Stimulated activated CD8-positive, alpha-beta memory T cell treated with anti-CD3 and anti-CD28 coated beads, Interleukin-12 subunit alpha, Interleukin-12 subunit beta, amount 100 ng/mL, for 24 hours (primary cell): ENCODE results near the gene AGRN.
"Not testable (repeated sequence)": the region's sequence is repeated elsewhere in the genome, so short reads cannot be mapped to it uniquely, and the experiment has no call there.

Experiments
- DNase-seq: peaks from one replicate; pipeline ENCODE4 v3.0.0-alpha.2; 2020; ENCODE audit errors: extremely low read depth

Gene AGRN

GRCh38 chr1:1020000-1020404 lies at the start of gene AGRN:
Gene AGRN (plus strand): TSS chr1:1020120. CDS start chr1:1020173, 53 bp downstream.
- DNase-seq: no peak

DNA sequence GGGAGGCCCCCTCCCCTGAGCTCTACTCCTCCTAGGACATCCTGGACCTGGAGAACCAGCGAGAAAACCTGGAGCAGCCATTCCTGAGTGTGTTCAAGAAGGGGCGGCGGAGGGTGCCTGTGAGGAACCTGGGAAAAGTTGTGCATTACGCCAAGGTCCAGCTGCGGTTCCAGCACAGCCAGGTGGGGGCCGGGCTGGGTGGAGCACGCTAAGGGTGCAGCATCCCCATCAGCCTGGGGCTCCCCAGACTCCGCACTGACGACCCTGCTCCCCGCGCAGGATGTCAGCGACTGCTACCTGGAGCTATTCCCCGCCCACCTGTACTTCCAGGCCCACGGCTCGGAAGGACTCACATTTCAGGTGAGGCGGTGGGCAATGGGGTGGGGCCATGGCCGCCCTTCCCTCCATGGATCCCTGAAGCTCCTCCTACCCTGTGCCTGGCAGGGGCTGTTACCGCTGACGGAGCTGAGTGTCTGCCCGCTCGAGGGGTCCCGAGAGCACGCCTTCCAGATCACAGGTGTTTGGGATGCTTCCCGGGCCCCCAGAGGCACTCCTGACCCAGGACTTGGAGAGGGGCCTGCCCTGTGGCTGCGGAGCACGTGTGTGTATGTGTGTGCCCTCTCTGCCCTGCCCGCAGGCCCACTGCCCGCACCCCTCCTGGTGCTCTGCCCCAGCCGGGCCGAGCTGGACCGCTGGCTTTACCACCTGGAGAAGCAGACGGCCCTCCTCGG lies 49.5 kb upstream of the AGRN start:
- no peak for DNase-seq

GRCh38 chr1:970973-971730 lies 48.8 kb upstream of the AGRN start:
- no peak for DNase-seq

DNA sequence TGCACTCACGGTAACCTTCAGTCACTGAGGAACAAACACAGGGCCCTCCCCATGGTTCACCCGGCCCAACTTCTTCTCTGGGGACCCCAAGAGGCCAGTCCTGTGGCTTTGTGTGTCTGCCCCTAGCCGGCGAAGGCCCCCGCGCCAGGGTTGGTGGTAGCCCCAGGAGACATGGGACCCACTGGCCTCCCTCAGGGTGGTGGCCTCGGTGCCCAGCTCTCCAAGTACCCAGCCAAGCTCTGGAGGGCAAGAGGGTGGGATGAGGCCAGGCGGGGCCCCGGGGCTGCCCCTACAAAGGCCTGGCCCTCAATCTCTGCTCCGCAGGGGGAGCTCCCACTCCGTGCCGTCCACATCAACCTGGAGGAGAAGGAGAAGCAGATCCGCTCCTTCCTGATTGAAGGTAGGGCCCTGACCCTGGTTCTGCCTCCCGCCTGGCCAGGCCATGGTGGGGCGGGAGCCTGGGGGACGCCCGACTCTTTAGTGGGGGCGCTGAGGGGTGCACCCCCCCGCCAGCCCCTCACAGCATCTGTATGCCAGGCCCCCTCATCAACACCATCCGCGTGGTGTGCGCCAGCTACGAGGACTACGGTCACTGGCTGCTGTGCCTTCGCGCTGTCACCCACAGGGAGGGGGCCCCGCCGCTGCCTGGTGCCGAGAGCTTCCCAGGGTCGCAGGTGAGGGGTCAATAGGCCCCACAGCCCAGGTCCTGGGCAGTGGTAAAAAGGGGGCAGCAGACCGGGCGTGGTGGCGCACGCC lies 48.0 kb upstream of the AGRN start:
- no peak for DNase-seq

DNA sequence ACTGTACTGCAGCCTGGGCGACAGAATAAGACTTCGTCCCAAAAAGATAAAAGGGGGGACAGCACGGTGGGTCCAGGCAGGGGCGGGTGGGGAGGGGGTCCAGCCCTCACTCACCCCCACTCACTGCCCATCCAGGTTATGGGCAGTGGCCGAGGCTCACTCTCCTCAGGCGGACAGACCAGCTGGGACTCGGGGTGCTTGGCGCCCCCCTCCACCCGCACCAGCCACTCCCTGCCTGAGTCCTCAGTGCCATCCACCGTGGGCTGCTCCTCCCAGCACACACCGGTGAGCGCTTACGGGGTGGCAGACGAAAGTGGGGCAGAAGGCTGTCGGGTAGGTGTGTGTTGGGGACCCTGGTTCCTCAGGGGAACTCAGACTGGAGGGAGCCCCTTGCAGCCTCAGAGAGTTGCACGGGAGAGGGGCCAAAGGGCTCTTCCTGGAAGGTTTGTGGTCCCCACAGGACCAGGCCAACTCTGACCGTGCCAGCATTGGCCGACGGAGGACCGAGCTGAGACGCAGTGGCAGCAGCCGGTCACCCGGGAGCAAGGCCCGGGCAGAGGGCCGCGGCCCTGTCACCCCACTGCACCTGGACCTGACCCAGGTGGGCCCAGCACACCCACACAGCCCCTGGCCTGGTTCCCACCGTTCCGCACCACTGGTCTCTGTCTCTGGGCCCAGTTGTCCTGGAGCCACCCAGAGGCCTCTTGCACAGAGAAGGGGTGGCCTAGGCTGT lies 47.0 kb upstream of the AGRN start:
- DNase-seq: no peak

DNA sequence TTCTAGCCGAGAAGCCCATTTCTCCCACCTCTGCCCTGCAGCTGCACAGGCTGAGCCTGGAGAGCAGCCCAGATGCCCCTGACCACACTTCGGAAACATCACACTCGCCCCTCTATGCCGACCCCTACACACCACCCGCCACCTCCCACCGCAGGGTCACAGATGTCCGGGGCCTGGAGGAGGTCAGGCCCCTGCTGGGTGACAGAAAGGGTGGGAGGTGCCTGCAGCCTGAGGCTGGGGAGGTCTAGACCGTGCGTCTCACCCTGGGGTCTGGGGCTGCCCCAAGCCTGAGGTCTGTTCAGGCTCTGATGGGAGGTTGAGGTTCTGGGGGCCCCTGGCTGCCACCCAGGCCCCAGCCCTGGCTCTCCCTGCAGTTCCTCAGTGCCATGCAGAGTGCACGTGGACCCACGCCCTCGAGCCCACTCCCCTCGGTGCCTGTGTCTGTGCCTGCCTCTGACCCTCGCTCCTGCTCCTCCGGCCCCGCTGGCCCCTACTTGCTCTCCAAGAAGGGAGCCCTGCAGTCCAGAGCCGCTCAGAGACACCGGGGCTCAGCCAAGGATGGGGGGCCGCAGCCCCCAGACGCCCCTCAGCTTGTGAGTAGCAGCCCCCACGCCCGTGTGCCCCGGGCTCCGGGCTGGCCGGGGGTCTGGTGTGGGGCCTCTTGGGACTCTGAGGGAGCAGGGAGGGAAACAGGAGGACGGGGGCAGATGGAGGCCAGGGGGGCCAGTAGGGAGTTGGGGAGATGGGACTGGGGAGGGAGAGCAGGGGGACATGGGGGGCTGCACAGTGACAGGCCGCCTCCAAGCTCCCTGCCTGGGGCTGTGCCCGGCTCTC lies 46.2 kb upstream of the AGRN start:
- no peak for DNase-seq

GRCh38 chr1:974293-974640 lies 45.7 kb upstream of the AGRN start:
- no peak for DNase-seq

DNA sequence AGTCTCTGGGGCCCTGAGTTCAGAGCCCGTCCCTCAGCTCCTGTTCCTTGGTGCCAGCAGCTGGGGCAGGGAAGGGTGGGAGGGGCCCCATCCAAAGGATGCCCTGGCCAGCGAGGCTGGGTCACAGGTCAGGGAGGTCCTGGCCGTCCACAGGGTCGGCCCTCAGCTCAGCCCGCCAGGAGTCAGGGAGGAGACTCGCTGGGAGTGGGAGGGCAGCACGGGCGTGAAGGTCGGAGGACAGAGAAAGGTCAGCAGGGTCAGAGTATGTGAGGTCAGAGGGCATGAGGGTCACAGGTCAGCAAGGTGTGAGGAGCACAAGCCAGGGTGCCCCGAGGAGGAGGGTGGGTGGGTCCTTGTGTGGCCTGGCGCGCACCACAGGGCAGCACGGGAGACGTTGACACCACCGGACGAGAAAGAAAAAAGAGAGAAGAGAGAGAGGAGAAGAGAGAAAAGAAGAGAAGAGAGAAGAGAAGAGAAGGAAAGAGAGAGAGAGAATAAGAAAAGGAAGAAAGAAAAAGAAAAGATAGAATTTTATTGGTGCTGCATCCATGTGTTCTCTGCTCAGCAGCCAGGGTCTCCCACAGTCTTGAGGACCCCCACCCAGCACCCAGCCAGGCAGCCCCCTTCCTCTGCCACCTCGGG lies 45.1 kb upstream of the AGRN start:
- DNase-seq: no peak

- DNase-seq: no peak
Observed at GRCh38 chr1:975365-975764, 44.6 kb upstream of the AGRN start.

GRCh38 chr1:975896-976683 lies 43.8 kb upstream of the AGRN start:
- no peak for DNase-seq

DNA sequence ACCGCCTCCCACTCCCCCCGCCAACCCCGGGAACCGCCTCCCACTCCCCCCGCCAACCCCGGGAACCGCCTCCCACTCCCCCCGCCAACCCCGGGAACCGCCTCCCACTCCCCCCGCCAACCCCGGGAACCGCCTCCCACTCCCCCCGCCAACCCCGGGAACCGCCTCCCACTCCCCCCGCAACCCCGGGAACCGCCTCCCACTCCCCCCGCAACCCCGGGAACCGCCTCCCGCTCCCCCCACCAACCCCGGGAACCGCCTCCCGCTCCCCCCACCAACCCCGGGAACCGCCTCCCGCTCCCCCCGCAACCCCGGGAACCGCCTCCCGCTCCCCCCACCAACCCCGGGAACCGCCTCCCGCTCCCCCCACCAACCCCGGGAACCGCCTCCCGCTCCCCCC lies 43.1 kb upstream of the AGRN start:
- not testable (repeated sequence) for DNase-seq

- no peak for DNase-seq
Observed at GRCh38 chr1:978069-978834, 41.7 kb upstream of the AGRN start.

GRCh38 chr1:978835-979743 lies 40.8 kb upstream of the AGRN start:
- DNase-seq: no peak

DNA sequence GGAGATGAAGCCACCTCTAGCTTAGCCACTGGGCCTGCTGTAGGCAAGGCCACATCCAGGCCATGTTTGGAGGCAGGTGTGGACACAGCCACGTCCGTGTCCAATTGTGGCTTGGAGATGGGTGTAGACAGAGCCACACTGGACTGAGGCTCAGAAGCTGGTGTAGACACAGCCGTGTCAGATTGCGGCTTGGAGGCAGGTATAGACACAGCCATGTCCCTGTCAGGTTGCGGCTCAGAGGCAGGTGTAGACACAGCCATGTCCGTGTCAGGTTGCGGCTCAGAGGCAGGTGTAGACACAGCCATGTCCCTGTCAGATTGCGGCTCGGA lies 40.2 kb upstream of the AGRN start:
- DNase-seq: no peak

DNA sequence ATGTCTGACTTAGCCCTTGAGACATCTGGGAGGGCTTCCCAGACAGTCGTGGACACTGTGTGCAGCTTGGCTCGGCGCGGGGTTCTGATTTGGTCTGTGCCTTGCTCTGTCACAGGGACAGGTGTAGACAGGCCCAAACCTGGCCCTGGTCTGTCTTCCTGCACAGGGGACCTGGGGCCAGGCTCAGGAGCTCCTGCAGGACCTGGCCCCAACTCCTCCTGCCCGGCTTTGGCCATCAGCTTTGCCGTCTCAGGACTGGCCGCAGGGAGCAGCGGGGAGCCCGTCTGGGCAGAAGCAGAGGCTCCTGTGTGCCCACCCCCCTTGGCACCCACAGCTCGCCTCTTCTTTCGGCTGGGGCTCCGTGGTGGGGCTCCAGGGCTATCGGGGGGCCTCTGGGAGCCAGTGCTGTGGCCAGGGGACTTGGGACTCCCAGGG lies 39.8 kb upstream of the AGRN start:
- DNase-seq: no peak

- no peak for DNase-seq
Observed at GRCh38 chr1:980602-981395, 39.1 kb upstream of the AGRN start.

GRCh38 chr1:981491-981954 lies 38.4 kb upstream of the AGRN start:
- DNase-seq: no peak
